Upper lobe of left lung (tissue), 6 donors: ENCODE measurements around the gene FAM98A. TPM values are rescaled to one million over a fixed set of nuclear protein-coding genes. Genes with fewer than 3 reads are reported as not detected.

Experiments used
- ATAC-seq, 2 donors: fragments of 200-7000 bp; cut with Tn5 transposase; one replicate each; pipeline ENCODE4 v1.9.1; 2022; ENCODE audit warnings: mild to moderate bottlenecking in 2 of 2, moderate library complexity in 2 of 2; ENCODE audit not compliant: low FRiP score in 2 of 2
- DNase-seq, 2 donors: peaks; one replicate each; pipeline ENCODE4 v3.0.0-alpha.2; 2019 to 2020
- H3K27ac ChIP-seq, 4 donors: fragments of 200-600 bp; sonication (generic); one replicate each; pipeline ENCODE4 v1.5.1; 2016 to 2019
- H3K27me3 ChIP-seq, 4 donors: fragments of 200-600 bp; sonication (generic); one replicate each; pipeline ENCODE4 v1.5.1; 2017 to 2019
- H3K36me3 ChIP-seq, 4 donors: fragments of 200-600 bp; sonication (generic); one replicate each; pipeline ENCODE4 v1.5.1; 2016 to 2019
- H3K4me1 ChIP-seq, 4 donors: fragments of 200-600 bp; sonication (generic); one replicate each; pipeline ENCODE4 v1.5.1; 2018 to 2019
- H3K4me3 ChIP-seq, 4 donors: fragments of 200-600 bp; sonication (generic); one replicate each; pipeline ENCODE4 v1.5.1; 2017 to 2019; ENCODE audit warnings: mild to moderate bottlenecking in 2 of 4, moderate library complexity in 1 of 4
- H3K9me3 ChIP-seq, 4 donors: fragments of 200-600 bp; sonication (generic); one replicate each; pipeline ENCODE4 v1.5.1; 2018 to 2019
- CTCF ChIP-seq, 6 experiments: fragments of 450-650 bp in 4 of 6; fragments of 200-600 bp in 2 of 6; sonication (generic) in 2 of 6; IDR thresholded peaks; one replicate each; pipeline ENCODE4 v1.5.1; 2016 to 2019; ENCODE audit warnings: antibody characterized with exemption in 6 of 6
- EP300 ChIP-seq, 4 donors: sonication (generic); formaldehyde crosslinking; IDR thresholded peaks; one replicate each; pipeline ENCODE4 v1.5.1; 2017; ENCODE audit warnings: antibody characterized with exemption in 4 of 4, control low read depth in 2 of 4
- POLR2A ChIP-seq, 4 donors: fragments of 450-650 bp; IDR thresholded peaks; one replicate each; pipeline ENCODE4 v1.5.1; 2016 to 2017; ENCODE audit warnings: antibody characterized with exemption in 4 of 4, mild to moderate bottlenecking in 2 of 4
- POLR2AphosphoS5 ChIP-seq, 2 donors: sonication (generic); formaldehyde crosslinking; IDR thresholded peaks; one replicate each; pipeline ENCODE4 v1.5.1; 2017; ENCODE audit warnings: antibody characterized with exemption in 2 of 2
- WGBS, 2 donors: methylation state at CpG; one replicate each; pipeline ENCODE4 v1.1.5; 2017 to 2018; 5-methylcytosine and 5-hydroxymethylcytosine counted together
- total RNA-seq, 6 donors: library from RNA; depleted of rRNA in 4 of 6; stranded (reverse); fragments of >200 nt in 4 of 6; gene quantifications; one replicate each; pipeline versions ENCODE4 v1.1.0 to v1.2.1, GENCODE V29; 2016 to 2021
- donor health status: DM: no; HTN: no; CAD: no; lungs with moderate emphysema.
- donor health status: DM: no; HTN: yes; CAD: no; lungs with severe emphysema.

Gene FAM98A
- total RNA-seq, 6 donors from 2014 or later, result 9.0 to 66.3 (median 26.4) TPM

- no peak for TF ChIP-seq EP300 (IDR thresholded peaks at IDR 0.05)
- no peak for TF ChIP-seq POLR2A (IDR thresholded peaks at IDR 0.05)
- TF ChIP-seq POLR2AphosphoS5 (IDR thresholded peaks at IDR 0.05), result no peak
- TF ChIP-seq CTCF (IDR thresholded peaks at IDR 0.05), result peak; percentile 60 to 77 (median 68)
- Histone ChIP-seq H3K4me1 (peaks cover 0 to 8% (median 0%) of the 10 kb centered on the region in 4 donors), H3K9me3 (no peaks in the 10 kb centered on the region), H3K36me3 (peaks cover 10 to 47% (median 23%) of the 10 kb centered on the region in 4 donors), H3K27me3 (no peaks in the 10 kb centered on the region), H3K4me3 (no peak overlapping the region), H3K27ac (no peak overlapping the region)
- 30 to 33% methylated on average over 2 of the region's 2 CpGs for WGBS, 2 donors
- peak in 1 of 2 donors; percentile 73 for ATAC-seq
- no peak for DNase-seq
Measured at GRCh38 chr2:33583194-33583938, 15.7 kb downstream of the FAM98A start.

- no peaks in the 10 kb centered on the region for H3K27me3 ChIP-seq
- H3K27ac ChIP-seq, result no peak overlapping the region
- DNase-seq, result no peak
- ATAC-seq, result no peak
- TF ChIP-seq CTCF (IDR thresholded peaks at IDR 0.05) (no peak), EP300 (IDR thresholded peaks at IDR 0.05) (no peak), POLR2A (IDR thresholded peaks at IDR 0.05) (no peak), POLR2AphosphoS5 (IDR thresholded peaks at IDR 0.05) (no peak)
- peaks cover 10 to 34% (median 21%) of the 10 kb centered on the region in 4 donors for H3K36me3 ChIP-seq
- whole genome bisulfite sequencing, 2 donors, result 59 to 64% methylated on average over 5 of the region's 5 CpGs
- H3K9me3 ChIP-seq, result no peaks in the 10 kb centered on the region
- no peak overlapping the region for H3K4me3 ChIP-seq
- H3K4me1 ChIP-seq, result peaks cover 0 to 8% (median 0%) of the 10 kb centered on the region in 4 donors
Measured at GRCh38 chr2:33581872-33582271, 17.2 kb downstream of the FAM98A start.

- no peaks in the 10 kb centered on the region for H3K27me3 ChIP-seq
- no peaks in the 10 kb centered on the region for H3K9me3 ChIP-seq
- no peak overlapping the region for H3K27ac ChIP-seq
- ATAC-seq (no peak), DNase-seq (no peak)
- H3K36me3 ChIP-seq, result peaks cover 0 to 8% (median 0%) of the 10 kb centered on the region in 4 donors
- no peak for TF ChIP-seq POLR2AphosphoS5 (IDR thresholded peaks at IDR 0.05)
- TF ChIP-seq POLR2A (IDR thresholded peaks at IDR 0.05), result no peak
- no peak for TF ChIP-seq EP300 (IDR thresholded peaks at IDR 0.05)
- TF ChIP-seq CTCF (IDR thresholded peaks at IDR 0.05), result no peak
- WGBS, 2 donors, result 95 to 96% methylated on average over 5 of the region's 5 CpGs
- H3K4me3 ChIP-seq, result no peak overlapping the region
- peaks cover 0 to 8% (median 0%) of the 10 kb centered on the region in 4 donors for H3K4me1 ChIP-seq
Measured at GRCh38 chr2:33579227-33579626, 19.9 kb downstream of the FAM98A start.

GRCh38 chr2:33577668-33578067 lies 21.4 kb downstream of the FAM98A start:
- no peak for ATAC-seq
- DNase-seq, result no peak
- no peaks in the 10 kb centered on the region for H3K27me3 ChIP-seq
- H3K9me3 ChIP-seq, result no peaks in the 10 kb centered on the region
- peaks cover 0 to 8% (median 0%) of the 10 kb centered on the region in 4 donors for H3K4me1 ChIP-seq
- H3K4me3 ChIP-seq, result no peak overlapping the region
- H3K36me3 ChIP-seq, result no peaks in the 10 kb centered on the region
- TF ChIP-seq EP300 (IDR thresholded peaks at IDR 0.05), result no peak
- no peak for TF ChIP-seq POLR2AphosphoS5 (IDR thresholded peaks at IDR 0.05)
- TF ChIP-seq POLR2A (IDR thresholded peaks at IDR 0.05), result no peak
- no peak for TF ChIP-seq CTCF (IDR thresholded peaks at IDR 0.05)
- WGBS, 2 donors, result 43% methylated on average over 2 of the region's 2 CpGs
- no peak overlapping the region for H3K27ac ChIP-seq

GRCh38 chr2:33577084-33577483 lies 22.0 kb downstream of the FAM98A start:
- H3K36me3 ChIP-seq, result no peaks in the 10 kb centered on the region
- DNase-seq (no peak), ATAC-seq (no peak)
- no peaks in the 10 kb centered on the region for H3K27me3 ChIP-seq
- TF ChIP-seq POLR2A (IDR thresholded peaks at IDR 0.05), result no peak
- TF ChIP-seq CTCF (IDR thresholded peaks at IDR 0.05), result no peak
- TF ChIP-seq POLR2AphosphoS5 (IDR thresholded peaks at IDR 0.05), result no peak
- TF ChIP-seq EP300 (IDR thresholded peaks at IDR 0.05), result no peak
- peaks cover 0 to 4% (median 0%) of the 10 kb centered on the region in 4 donors for H3K4me1 ChIP-seq
- no peaks in the 10 kb centered on the region for H3K9me3 ChIP-seq
- no peak overlapping the region for H3K27ac ChIP-seq
- WGBS, 2 donors, result 93 to 94% methylated on average over 8 of the region's 8 CpGs
- H3K4me3 ChIP-seq, result no peak overlapping the region
